OCI-LY1 (cell line): ENCODE measurements around the gene CRADD.

Experiments
- H2AFZ ChIP-seq: fragments of 200-600 bp; sonication (generic), shearing (Covaris generic); 2 replicates; pipeline ENCODE4 v1.6.0; 2014; ENCODE audit warnings: antibody characterized with exemption, mild to moderate bottlenecking, low read length
- H3F3A ChIP-seq: fragments of 200-600 bp; sonication (generic), shearing (Covaris generic); 2 replicates; pipeline ENCODE4 v1.6.0; 2014; ENCODE audit warnings: mild to moderate bottlenecking, antibody characterized with exemption, low read length, moderate library complexity; ENCODE audit not compliant: insufficient read depth
- H3K27ac ChIP-seq: fragments of 200-600 bp; sonication (generic); 2 replicates; pipeline ENCODE4 v1.5.1; 2014; ENCODE audit warnings: low read length, mixed run types, mild to moderate bottlenecking, low read depth; ENCODE audit not compliant: poor library complexity, severe bottlenecking
- H3K27me3 ChIP-seq: fragments of 200-600 bp; sonication (generic); 2 replicates; pipeline ENCODE4 v1.6.0; 2014; ENCODE audit warnings: antibody characterized with exemption, mild to moderate bottlenecking, low read length, moderate library complexity; ENCODE audit not compliant: insufficient read depth
- H3K36me3 ChIP-seq: fragments of 200-600 bp; sonication (generic); 2 replicates; pipeline ENCODE4 v1.6.1; 2014; ENCODE audit warnings: mild to moderate bottlenecking, antibody characterized with exemption, low read length, moderate library complexity, mixed read lengths; ENCODE audit not compliant: insufficient read depth
- H3K4me1 ChIP-seq: fragments of 200-600 bp; sonication (generic); 2 replicates; pipeline ENCODE4 v1.5.1; 2014; ENCODE audit warnings: mild to moderate bottlenecking, low read length, moderate library complexity; ENCODE audit not compliant: insufficient read depth, severe bottlenecking
- H3K4me2 ChIP-seq: fragments of 200-600 bp; sonication (generic), shearing (Covaris generic); 2 replicates; pipeline ENCODE4 v1.6.1; 2014; ENCODE audit warnings: low read length
- H3K4me3 ChIP-seq: fragments of 200-600 bp; sonication (generic); 2 replicates; pipeline ENCODE4 v1.5.1; 2014; ENCODE audit warnings: low read length, low read depth, mild to moderate bottlenecking, mixed read lengths; ENCODE audit not compliant: poor library complexity, severe bottlenecking
- H3K79me2 ChIP-seq: fragments of 200-600 bp; shearing (Covaris generic); 2 replicates; pipeline ENCODE4 v1.6.1; 2016; ENCODE audit warnings: mixed run types, low read length, mixed read lengths; ENCODE audit not compliant: insufficient read depth
- H3K9ac ChIP-seq: fragments of 200-600 bp; sonication (generic), shearing (Covaris generic); 2 replicates; pipeline ENCODE4 v1.6.1; 2014; ENCODE audit warnings: mild to moderate bottlenecking, low read length, mixed read lengths
- H3K9me2 ChIP-seq: fragments of 200-600 bp; sonication (generic), shearing (Covaris generic); 2 replicates; pipeline ENCODE4 v1.6.1; 2014; ENCODE audit warnings: low read depth, mild to moderate bottlenecking, low read length, mixed read lengths
- H3K9me3 ChIP-seq: fragments of 200-600 bp; shearing (Covaris generic); 2 replicates; pipeline ENCODE4 v1.6.1; 2014; ENCODE audit warnings: low read length, mixed read lengths
- H4K20me1 ChIP-seq: fragments of 200-600 bp; sonication (generic), shearing (Covaris generic); 2 replicates; pipeline ENCODE4 v1.6.0; 2016; ENCODE audit warnings: mild to moderate bottlenecking, low read length; ENCODE audit not compliant: insufficient read depth
- EZH2 ChIP-seq: fragments of 200-600 bp; sonication (generic), shearing (Covaris generic); IDR thresholded peaks from 2 replicates; pipeline ENCODE4 v1.8.0; 2017; ENCODE audit warnings: borderline replicate concordance, mixed run types, mild to moderate bottlenecking, antibody characterized with exemption, low read length, moderate library complexity, mixed read lengths
- TF ChIP-seq, protein P1 (sequence below): fragments of 200-600 bp; sonication (generic), shearing (Covaris generic); IDR thresholded peaks from 2 replicates; pipeline ENCODE4 v1.5.1; 2017; ENCODE audit warnings: mild to moderate bottlenecking, antibody characterized with exemption, low read length, moderate library complexity, mixed read lengths

Gene CRADD

DNA sequence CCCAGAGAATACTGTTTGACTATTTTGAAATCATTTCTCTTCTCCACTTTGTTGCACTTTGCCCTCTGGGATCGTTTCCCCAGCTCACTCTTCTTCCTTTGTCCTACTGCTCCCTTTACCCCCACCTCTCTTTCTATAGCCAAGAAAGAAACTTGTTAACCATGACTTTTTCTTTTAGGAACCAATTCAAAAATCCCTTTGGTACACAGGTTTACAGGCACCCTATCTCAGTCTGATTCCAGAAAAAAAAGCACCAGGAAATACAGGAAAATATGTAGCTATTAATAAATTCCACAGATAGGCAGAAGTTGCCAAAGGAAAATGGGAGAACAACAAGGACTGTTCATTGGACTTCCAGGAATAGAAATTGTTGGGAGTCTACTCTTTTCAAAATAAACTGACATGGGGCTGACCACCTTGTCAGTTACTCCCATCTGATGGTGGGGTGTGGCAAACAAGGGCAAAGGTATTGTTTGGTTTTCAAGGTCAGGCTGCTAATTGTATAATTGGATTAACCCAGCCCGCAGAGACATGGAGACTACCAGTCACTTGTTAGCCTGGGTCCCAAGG, 82.4 kb downstream of the CRADD start:
- H3K4me3 ChIP-seq = no peak overlapping the region
- no peak overlapping the region for H3K4me2 ChIP-seq
- H4K20me1 ChIP-seq = no peaks in the 10 kb centered on the region
- H3K9me2 ChIP-seq = no peaks in the 10 kb centered on the region
- no peaks in the 10 kb centered on the region for H3K36me3 ChIP-seq
- H3K27ac ChIP-seq = no peak overlapping the region
- no peak overlapping the region for H2AFZ ChIP-seq
- H3K9ac ChIP-seq = no peak overlapping the region
- no peak for TF ChIP-seq EZH2
- TF ChIP-seq, protein P1, sequence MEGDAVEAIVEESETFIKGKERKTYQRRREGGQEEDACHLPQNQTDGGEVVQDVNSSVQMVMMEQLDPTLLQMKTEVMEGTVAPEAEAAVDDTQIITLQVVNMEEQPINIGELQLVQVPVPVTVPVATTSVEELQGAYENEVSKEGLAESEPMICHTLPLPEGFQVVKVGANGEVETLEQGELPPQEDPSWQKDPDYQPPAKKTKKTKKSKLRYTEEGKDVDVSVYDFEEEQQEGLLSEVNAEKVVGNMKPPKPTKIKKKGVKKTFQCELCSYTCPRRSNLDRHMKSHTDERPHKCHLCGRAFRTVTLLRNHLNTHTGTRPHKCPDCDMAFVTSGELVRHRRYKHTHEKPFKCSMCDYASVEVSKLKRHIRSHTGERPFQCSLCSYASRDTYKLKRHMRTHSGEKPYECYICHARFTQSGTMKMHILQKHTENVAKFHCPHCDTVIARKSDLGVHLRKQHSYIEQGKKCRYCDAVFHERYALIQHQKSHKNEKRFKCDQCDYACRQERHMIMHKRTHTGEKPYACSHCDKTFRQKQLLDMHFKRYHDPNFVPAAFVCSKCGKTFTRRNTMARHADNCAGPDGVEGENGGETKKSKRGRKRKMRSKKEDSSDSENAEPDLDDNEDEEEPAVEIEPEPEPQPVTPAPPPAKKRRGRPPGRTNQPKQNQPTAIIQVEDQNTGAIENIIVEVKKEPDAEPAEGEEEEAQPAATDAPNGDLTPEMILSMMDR = no peak
- H3K9me3 ChIP-seq = no peaks in the 10 kb centered on the region
- no peaks in the 10 kb centered on the region for H3F3A ChIP-seq
- H3K27me3 ChIP-seq = no peaks in the 10 kb centered on the region
- H3K4me1 ChIP-seq = no peaks in the 10 kb centered on the region
- H3K79me2 ChIP-seq = no peaks in the 10 kb centered on the region

DNA sequence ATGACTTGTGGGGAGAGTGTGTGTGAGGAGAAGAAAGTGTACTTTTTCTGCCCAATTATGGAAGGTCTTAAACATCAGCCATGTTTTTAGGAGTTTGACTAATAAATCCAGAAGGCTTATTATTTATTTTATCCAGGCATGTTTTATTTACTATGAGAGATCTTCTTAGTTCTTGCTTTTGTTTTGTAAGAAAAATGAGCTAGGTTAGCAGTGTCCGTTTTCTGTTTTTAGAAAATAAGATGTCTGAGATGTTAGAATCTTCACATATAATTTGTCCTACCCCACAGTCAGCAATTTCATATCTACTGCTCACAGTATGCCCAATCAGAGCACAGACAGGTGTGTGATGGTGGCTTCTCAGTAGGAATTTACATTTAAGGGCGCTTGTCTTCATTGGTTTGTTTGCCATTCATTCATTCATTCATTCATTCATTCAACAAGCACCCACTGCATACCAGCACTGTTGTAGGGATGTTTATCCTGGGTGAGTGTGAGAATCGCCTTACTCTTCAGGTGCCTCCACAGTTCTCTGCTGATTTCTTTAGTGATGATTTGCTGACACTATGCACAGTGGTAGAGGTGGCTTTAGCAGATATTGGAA, 83.2 kb downstream of the CRADD start:
- H3F3A ChIP-seq = no peaks in the 10 kb centered on the region
- no peaks in the 10 kb centered on the region for H4K20me1 ChIP-seq
- H3K27ac ChIP-seq = no peak overlapping the region
- H3K79me2 ChIP-seq = no peaks in the 10 kb centered on the region
- no peaks in the 10 kb centered on the region for H3K9me3 ChIP-seq
- no peaks in the 10 kb centered on the region for H3K36me3 ChIP-seq
- no peaks in the 10 kb centered on the region for H3K27me3 ChIP-seq
- TF ChIP-seq, protein P1 = no peak
- no peak for TF ChIP-seq EZH2
- H3K4me3 ChIP-seq = no peak overlapping the region
- no peak overlapping the region for H2AFZ ChIP-seq
- no peaks in the 10 kb centered on the region for H3K4me1 ChIP-seq
- H3K9ac ChIP-seq = no peak overlapping the region
- no peaks in the 10 kb centered on the region for H3K9me2 ChIP-seq
- H3K4me2 ChIP-seq = no peak overlapping the region

DNA sequence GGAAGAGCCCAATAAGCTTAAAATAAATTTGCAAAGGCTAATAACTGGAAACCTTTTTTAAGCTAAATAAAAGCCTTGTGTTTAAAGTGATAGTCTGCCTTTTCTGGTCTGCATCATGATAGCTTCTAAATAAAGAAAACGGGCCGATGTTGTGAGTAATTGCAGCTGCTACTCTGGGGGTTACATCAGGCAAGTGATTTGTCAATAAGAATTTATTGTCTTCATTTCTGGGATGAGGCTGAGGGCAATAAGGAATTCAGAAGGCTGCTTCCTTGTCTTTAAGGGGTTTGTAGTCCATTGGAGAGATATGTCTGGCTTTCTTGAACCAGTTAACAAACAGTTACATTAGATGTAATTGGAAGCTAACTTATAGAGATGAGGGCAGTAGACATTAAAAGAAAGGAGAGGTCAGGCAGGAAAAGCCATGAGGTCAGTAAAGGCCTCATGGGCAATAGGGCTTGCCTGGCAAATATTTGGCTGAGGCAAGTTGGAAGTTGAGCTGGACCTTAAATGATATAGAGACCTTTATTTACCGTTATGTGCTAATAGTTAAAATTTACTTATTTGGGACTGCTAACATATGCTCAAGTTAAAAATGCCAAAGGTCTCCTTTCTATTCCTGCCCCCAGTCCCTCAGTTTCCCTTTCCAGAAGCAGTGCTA, 85.0 kb downstream of the CRADD start:
- H3K79me2 ChIP-seq = no peaks in the 10 kb centered on the region
- H2AFZ ChIP-seq = no peak overlapping the region
- no peak overlapping the region for H3K4me3 ChIP-seq
- H3K4me1 ChIP-seq = no peaks in the 10 kb centered on the region
- no peaks in the 10 kb centered on the region for H3K36me3 ChIP-seq
- no peak overlapping the region for H3K9ac ChIP-seq
- H3K4me2 ChIP-seq = no peak overlapping the region
- no peaks in the 10 kb centered on the region for H3K9me2 ChIP-seq
- H3K27ac ChIP-seq = no peak overlapping the region
- TF ChIP-seq, protein P1 = no peak
- TF ChIP-seq EZH2 = no peak
- no peaks in the 10 kb centered on the region for H3F3A ChIP-seq
- no peaks in the 10 kb centered on the region for H4K20me1 ChIP-seq
- no peaks in the 10 kb centered on the region for H3K9me3 ChIP-seq
- no peaks in the 10 kb centered on the region for H3K27me3 ChIP-seq
